Breast epithelium (tissue), 4 donors: ENCODE results near the gene FES. TPM values are rescaled to one million over a fixed set of nuclear protein-coding genes. Genes with fewer than 3 reads are reported as not detected.

Experiments used
- DNase-seq, 2 donors: peaks; one replicate each; pipeline ENCODE4 v3.0.0-alpha.2; 2019; ENCODE audit warnings: low spot score in 2 of 2
- H3K27ac ChIP-seq, 2 donors: fragments of 200-600 bp; sonication (generic) in 1 of 2; one replicate each; pipeline ENCODE4 v1.5.1; 2016 to 2019; ENCODE audit warnings: mild to moderate bottlenecking in 1 of 2
- H3K27me3 ChIP-seq, 2 donors: fragments of 200-600 bp; sonication (generic) in 1 of 2; one replicate each; pipeline versions ENCODE4 v1.5.1 to v1.6.0; 2017 to 2019; ENCODE audit warnings: control low read depth in 1 of 2, mild to moderate bottlenecking in 1 of 2
- H3K36me3 ChIP-seq: fragments of 200-600 bp; one replicate; pipeline ENCODE4 v1.5.1; 2019
- H3K4me1 ChIP-seq, 2 donors: fragments of 200-600 bp; sonication (generic); one replicate each; pipeline ENCODE4 v1.5.1; 2016 to 2019; ENCODE audit warnings: control low read depth in 1 of 2
- H3K4me3 ChIP-seq, 3 donors: fragments of 200-600 bp; sonication (generic); 1 replicate in 2 of 3; 2 replicates in 1 of 3; pipeline ENCODE4 v1.5.1; 2016 to 2019; ENCODE audit warnings: mild to moderate bottlenecking in 3 of 3, moderate library complexity in 2 of 3
- H3K9me3 ChIP-seq, 2 donors: fragments of 200-600 bp; sonication (generic) in 1 of 2; one replicate each; pipeline ENCODE4 v1.5.1; 2016 to 2019; ENCODE audit warnings: control low read depth in 1 of 2
- POLR2A ChIP-seq: fragments of 450-650 bp; IDR thresholded peaks from one replicate; pipeline ENCODE4 v1.6.1; 2016; ENCODE audit warnings: antibody characterized with exemption, mild to moderate bottlenecking, moderate library complexity
- POLR2AphosphoS5 ChIP-seq, 3 donors: sonication (generic); formaldehyde crosslinking; IDR thresholded peaks; one replicate each; pipeline ENCODE4 v1.6.1; 2017; ENCODE audit warnings: antibody characterized with exemption in 3 of 3
- intact Hi-C: fragments of 100-400 bp; cut with DNase I; formaldehyde crosslinking; loops from one replicate; pipeline ENCODE4 v1.15.1; 2023; ENCODE audit warnings: low total_unique reads
- total RNA-seq, 3 donors: library from RNA; depleted of rRNA; stranded (reverse); fragments of >200 nt; gene quantifications; one replicate each; pipeline ENCODE4 v1.1.0, GENCODE V29; 2016
- TF ChIP-seq, protein P1 (sequence below), 3 donors: fragments of 450-650 bp; IDR thresholded peaks; one replicate each; pipeline ENCODE4 v1.5.1; 2016 to 2017; ENCODE audit warnings: antibody characterized with exemption in 3 of 3, mild to moderate bottlenecking in 3 of 3, moderate library complexity in 3 of 3

The FES gene
- total RNA-seq, 3 donors from 2014 or later, result 41.4 to 54.7 (median 42.3) TPM

- no peaks in the 10 kb centered on the region for H3K4me1 ChIP-seq
- H3K36me3 ChIP-seq, result no peaks in the 10 kb centered on the region
- H3K27me3 ChIP-seq, result no peaks in the 10 kb centered on the region
- TF ChIP-seq POLR2AphosphoS5 (IDR thresholded peaks at IDR 0.05) (no peak), POLR2A (no peak)
- TF ChIP-seq, protein P1, sequence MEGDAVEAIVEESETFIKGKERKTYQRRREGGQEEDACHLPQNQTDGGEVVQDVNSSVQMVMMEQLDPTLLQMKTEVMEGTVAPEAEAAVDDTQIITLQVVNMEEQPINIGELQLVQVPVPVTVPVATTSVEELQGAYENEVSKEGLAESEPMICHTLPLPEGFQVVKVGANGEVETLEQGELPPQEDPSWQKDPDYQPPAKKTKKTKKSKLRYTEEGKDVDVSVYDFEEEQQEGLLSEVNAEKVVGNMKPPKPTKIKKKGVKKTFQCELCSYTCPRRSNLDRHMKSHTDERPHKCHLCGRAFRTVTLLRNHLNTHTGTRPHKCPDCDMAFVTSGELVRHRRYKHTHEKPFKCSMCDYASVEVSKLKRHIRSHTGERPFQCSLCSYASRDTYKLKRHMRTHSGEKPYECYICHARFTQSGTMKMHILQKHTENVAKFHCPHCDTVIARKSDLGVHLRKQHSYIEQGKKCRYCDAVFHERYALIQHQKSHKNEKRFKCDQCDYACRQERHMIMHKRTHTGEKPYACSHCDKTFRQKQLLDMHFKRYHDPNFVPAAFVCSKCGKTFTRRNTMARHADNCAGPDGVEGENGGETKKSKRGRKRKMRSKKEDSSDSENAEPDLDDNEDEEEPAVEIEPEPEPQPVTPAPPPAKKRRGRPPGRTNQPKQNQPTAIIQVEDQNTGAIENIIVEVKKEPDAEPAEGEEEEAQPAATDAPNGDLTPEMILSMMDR (IDR thresholded peaks at IDR 0.05), result no peak
- no peaks in the 10 kb centered on the region for H3K9me3 ChIP-seq
- intact Hi-C loops, result no loop called here
- no peak overlapping the region for H3K27ac ChIP-seq
- no peak overlapping the region for H3K4me3 ChIP-seq
- no peak for DNase-seq
Measured at GRCh38 chr15:90857337-90857736, 27.0 kb upstream of the FES start.

DNA sequence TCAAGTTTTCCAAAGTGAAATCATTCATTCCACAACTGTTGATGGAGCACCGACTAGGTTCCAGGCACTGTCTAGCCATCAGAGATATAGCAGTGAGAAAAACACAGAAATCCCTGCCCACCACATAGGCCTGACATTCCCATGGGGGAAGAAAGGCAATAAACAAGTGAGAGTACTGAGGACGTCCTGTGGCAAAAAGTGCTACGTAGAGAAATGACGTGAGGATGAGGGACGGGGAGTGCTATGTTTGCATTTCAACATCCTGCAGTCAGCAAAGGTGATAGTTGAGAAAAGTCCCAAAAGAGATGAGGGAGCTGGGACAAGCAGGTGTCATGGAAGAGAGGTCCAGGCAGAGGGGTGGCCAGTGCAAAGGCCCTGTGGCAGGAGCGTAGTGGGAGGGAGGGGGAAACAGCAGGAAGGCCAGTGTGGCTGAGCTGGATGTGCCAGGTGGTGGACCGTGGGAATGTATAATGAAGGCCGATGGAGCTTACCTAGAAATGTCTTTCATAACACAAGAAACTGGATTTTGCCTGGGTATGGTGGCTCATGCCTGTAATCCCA lies 26.3 kb upstream of the FES start:
- no peaks in the 10 kb centered on the region for H3K27me3 ChIP-seq
- no peaks in the 10 kb centered on the region for H3K9me3 ChIP-seq
- no peak for DNase-seq
- H3K4me1 ChIP-seq, result no peaks in the 10 kb centered on the region
- no peaks in the 10 kb centered on the region for H3K36me3 ChIP-seq
- no peak overlapping the region for H3K27ac ChIP-seq
- H3K4me3 ChIP-seq, result no peak overlapping the region
- no peak for TF ChIP-seq POLR2AphosphoS5 (IDR thresholded peaks at IDR 0.05)
- TF ChIP-seq, protein P1 (IDR thresholded peaks at IDR 0.05), result no peak
- TF ChIP-seq POLR2A, result no peak
- intact Hi-C loops, result no loop called here

DNA sequence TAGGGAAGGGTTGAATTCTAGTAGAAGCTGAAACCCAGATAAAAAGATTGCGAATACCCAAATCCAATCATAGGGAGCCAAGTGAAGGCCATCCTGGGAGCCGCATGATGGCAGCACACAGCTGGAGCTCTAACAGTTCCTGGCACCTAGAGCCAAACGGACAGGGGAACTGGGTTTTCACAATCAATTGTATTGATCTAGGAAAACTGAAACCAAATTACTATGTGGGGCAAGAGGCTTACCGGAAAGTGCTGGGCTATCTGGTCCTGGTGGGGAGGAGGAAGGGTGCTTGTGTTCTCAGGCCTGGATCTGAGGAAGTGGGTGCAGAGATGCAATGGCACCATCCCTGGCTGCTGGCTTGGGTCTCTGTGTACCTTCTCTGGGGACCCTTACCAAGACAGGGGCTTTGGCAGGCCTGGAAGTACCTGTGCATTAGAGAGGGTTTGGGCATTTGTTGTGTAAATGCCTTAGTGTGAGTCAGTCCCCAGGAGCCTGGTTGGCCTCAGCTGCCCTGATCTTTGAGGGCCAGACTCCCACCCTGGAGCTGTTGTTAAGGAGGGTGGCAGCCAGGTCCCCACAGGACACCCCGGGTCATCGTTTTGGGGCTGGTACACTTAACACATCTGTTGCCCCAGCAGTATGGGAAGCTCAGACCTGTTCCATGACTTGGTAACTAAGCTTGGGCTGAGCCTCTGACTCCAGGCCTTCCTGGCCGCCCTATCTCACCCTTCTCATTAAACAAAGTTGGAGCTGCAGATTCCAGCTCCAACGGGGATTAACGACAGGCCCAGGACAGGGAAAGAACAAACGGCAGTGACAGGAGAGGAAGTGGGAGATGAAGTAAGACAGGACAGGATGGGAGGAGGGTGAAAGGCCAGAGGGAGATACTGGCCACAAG lies 24.8 kb upstream of the FES start:
- no peak overlapping the region for H3K4me3 ChIP-seq
- H3K27me3 ChIP-seq, result no peaks in the 10 kb centered on the region
- no peak for DNase-seq
- H3K4me1 ChIP-seq, result no peaks in the 10 kb centered on the region
- TF ChIP-seq POLR2A, result no peak
- TF ChIP-seq, protein P1 (IDR thresholded peaks at IDR 0.05), result no peak
- TF ChIP-seq POLR2AphosphoS5 (IDR thresholded peaks at IDR 0.05), result no peak
- no peaks in the 10 kb centered on the region for H3K9me3 ChIP-seq
- intact Hi-C loops, result no loop called here
- no peaks in the 10 kb centered on the region for H3K36me3 ChIP-seq
- H3K27ac ChIP-seq, result no peak overlapping the region

DNA sequence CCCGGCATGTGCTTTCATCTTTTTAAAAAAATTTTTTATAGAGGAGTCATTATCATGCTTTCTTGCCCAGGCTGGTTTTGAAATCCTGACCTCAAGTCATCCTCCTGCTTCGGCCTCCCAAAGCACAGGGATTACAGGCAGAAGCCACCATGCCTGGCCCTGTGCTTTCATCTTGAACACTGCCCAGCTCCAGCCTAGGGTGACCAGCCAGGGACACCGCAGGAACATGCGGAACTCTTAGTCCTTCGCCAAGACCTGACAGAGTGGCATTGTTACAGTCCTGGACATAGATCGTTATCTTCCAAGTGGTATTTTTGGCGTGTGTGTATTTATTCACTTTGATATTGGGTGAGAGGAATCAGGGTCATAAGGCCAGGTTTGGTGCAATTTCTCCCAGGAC lies 23.9 kb upstream of the FES start:
- Histone ChIP-seq H3K4me1 (no peaks in the 10 kb centered on the region), H3K9me3 (no peaks in the 10 kb centered on the region), H3K27ac (peak overlapping the region; percentile 34 to 62), H3K36me3 (no peaks in the 10 kb centered on the region), H3K4me3 (no peak overlapping the region), H3K27me3 (no peaks in the 10 kb centered on the region)
- intact Hi-C loops, result no loop called here
- DNase-seq, result no peak
- TF ChIP-seq, protein P1 (IDR thresholded peaks at IDR 0.05), result no peak
- TF ChIP-seq POLR2AphosphoS5 (IDR thresholded peaks at IDR 0.05), result peak in 1 of 3 donors; percentile 40

DNA sequence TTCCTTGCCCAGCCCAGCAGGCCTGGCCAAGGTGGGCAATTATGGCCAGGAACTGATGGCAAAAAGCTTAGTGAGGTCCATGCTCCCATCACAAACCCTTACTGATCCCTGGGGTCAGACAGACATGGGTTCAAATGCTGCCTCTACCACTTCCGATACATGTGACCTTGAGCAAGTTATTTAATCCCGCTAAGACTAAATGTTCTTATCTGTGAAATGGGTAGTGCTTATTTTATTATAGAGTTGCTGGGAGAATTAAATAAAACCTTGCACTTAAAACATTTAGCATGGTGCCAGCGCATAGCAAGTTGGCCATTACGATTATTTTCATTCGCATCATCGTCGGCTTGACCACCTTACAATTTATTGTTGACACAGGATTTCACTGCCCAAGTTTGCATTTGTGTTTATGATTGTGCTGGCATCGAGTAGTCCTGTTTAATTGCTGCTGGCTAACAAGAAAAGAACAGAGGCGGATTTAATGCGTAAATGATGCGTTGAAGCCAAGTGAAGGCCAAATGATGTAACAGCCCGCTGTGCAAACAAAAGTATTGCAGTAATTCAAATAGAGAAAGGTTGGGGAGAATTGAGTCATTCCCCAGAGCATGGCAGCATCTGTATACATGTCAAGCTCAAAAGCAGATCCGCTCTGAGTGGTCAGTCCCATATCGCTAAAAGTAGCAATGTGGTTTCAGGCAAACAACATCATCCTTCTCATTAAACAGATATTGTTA lies 23.2 kb upstream of the FES start:
- TF ChIP-seq POLR2A (no peak), POLR2AphosphoS5 (IDR thresholded peaks at IDR 0.05) (no peak)
- TF ChIP-seq, protein P1 (IDR thresholded peaks at IDR 0.05), result no peak
- H3K27ac ChIP-seq, result peak overlapping the region; percentile 34 to 62
- H3K4me1 ChIP-seq, result no peaks in the 10 kb centered on the region
- intact Hi-C loops, result no loop called here
- H3K4me3 ChIP-seq, result no peak overlapping the region
- no peak for DNase-seq
- H3K27me3 ChIP-seq, result no peaks in the 10 kb centered on the region
- no peaks in the 10 kb centered on the region for H3K9me3 ChIP-seq
- H3K36me3 ChIP-seq, result no peaks in the 10 kb centered on the region
